DMS79 (cell line): ENCODE results near the gene BEX2.
"Not testable (repeated sequence)": the region's sequence is repeated elsewhere in the genome, so short reads cannot be mapped to it uniquely, and the experiment has no call there.

ENCODE experiments used
- DNase-seq: peaks from one replicate; lab custom pipeline; 2025; lab: John Stamatoyannopoulos, UW

Gene BEX2

DNA sequence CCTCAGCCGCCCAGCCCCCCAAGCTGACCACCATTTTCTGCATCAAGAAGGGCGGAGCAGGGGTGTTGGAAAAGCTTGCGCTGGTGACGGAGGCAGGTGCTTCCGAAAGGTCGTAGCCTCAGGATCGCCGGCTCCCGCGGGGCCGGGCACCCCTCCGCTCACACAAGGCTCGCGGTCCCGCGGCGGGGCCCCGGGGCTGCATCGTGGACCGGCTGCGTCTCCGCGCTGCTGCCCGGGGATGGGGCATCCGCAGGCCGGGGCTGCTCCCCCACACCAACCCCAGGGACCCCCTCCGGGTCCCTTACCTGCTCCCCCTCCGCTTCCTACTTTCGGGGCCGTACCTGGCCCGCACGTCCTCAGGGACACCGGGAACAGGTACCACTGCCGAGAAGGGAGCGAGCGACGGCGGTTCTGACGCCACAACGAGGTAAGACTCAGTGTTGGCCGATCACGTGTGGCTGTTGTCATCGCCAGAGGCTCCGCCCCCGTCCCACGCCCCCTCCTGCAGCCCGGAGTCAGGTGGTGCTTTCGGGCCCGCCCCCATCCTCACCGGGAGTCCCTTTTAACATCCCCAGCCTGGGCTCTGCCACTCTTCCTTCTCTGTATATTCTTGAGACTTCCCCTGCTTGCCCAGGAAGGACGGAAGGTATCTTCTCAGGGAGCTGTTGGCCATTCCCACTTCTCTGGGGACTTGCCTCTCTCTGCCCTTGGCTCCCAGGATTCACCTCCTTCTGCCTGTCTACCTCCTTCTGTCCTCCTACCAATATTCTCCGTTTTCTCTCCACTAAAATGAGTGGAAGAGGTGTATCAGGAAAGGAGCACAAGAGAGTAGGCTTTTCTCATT lies at the start of gene BEX2:
BEX2 (minus strand) TSS at position 436 of the 844 bp plus-strand sequence. CDS start 1,014 bp downstream, outside the sequence.
- DNase-seq = peak; percentile 77

DNA sequence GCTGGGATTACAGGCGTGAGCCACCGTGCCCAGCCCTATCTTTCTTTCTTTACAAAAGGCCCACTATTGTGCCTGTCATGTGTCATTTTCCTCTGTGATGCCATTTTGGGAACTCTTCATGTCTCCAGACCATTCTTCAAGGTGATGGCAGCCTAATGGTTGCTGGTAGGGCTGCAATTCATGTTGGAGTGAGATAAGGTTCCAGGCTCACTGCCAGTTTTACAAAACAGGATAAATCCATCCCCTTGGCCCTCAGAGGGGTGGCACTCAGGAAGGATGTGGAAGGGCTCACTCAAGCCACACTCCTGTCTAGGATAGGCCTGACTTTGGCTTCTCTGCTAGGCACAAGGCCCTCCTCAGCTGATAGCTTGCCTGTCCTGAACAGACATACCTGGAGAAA lies 49.3 kb upstream of the BEX2 start:
- no peak for DNase-seq

DNA sequence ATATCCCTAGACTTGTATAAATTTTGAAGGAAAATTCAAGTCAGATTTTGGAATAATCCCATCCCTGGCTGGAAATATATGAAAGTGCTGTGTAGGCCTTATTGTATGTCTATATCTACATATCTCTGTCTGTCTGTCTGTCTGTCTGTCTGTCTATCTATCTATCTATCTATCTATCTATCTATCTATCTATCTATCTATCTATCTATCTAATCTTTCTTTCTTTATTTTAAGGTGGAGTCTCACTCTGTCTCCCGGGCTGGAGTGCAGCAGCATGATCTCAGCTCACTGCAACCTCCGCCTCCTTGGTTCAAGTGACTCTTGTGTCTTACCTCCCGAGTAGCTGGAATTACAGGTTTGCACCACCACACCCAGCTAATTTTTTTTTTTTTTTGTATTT lies 48.8 kb upstream of the BEX2 start:
- DNase-seq = not testable (repeated sequence)

DNA sequence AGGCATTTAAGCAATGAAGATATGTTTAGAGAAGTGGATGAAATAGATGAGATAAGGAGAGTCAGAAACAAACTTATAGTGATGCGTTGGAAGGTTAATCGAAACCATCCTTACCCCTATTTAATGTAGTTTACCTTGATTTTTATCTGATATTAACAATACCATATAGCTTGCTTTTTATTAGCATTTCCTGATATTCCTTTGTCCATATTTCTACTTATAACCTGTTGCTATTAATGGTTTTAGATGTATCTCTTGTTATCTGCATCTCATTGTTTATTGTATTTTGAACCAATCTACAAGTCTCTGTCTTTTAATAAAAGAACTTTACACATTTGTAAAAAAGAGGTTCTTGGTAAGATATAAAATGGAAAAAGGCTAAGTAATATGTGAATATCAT lies 47.1 kb upstream of the BEX2 start:
- no peak for DNase-seq

DNA sequence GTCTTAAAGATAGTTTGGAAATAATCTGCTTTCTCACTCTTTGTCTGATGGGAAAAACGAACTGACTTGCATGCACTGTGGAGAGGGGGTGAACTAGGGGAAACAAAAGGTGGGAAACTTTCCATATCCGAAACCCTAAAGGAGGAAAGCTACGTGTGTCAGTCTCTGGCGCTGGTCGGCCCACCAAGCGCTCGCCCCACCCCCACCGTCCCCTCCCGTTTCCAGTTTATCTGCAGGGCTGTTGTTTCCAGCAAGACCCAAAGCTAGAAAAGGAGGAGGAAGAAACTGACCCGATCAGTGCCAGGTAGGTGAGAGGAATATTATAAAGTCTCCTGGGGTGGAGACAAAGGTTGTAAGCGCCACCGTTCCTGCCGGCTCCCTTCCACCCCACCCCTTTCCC lies 46.1 kb upstream of the BEX2 start:
- DNase-seq = no peak

DNA sequence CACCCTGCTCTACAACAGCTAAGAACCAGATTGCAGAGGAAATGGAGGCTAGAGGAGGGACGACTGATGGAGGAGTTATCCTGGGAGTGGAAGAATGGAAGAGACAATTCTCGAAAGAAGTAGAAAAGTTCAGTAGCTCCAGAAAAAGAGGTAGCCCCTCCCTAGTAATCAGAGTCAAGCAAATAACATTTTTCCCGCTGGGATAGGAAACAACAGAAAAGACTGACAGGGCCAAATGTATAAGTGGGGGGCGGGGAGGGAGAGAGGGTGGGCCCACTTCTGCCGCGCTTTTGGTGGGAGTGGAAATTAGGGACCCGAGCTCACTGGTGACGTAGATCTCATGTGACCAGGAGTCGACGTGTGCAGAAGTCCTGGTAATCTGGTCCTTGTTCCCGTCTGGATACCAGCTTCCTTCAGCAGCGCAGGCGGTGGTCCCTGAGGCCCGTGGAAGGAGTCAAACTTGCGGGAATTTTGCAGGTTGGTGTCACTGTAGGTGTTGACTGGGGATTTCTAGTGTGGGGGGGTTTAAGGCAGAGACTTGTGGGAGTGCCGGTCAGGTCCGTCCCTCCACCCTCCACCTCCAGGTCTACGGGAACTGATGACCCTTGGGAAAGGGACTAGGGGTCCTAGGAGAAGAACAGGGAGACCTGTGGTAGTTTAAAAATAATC lies 45.5 kb upstream of the BEX2 start, which contains the start of gene TCEAL9:
TCEAL9 (plus strand) TSS at position 377 of the 669 bp plus-strand sequence. CDS start 1,179 bp downstream, outside the sequence.
- peak; percentile 76 for DNase-seq

DNA sequence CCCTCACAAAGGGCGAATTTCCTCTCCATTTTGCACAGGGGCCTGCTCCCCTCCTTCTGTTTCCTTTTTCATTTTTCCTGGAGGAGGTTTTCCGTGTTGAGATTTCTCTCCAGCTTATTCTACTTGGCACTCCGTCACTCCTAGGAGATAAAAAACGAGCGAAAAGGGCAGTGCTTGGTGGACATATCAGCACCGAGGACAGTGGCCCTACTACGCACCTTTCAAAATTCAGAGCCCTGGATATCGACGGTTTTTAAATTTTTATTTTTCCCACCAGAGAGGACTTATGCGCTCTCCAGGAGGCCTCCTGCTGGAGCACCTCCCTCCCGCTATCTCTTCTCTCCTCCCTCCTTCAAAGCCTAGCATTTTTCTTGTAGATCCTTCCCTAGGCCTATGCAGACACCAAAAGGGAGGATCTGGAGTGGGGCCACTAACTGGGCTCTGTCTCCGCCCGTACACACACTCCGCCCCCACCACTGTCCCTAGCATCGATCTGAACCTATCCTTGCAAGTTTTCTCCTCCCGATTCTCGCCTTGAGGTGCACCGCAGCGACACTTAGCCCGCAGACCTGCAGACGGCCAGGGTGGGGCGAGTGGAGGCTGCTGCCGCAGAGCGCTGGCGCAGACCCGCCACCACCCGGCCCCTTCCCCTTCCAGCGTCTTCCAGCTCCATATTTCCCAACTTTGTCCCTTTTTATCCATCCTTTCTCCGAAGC lies 37.0 kb upstream of the BEX2 start:
- no peak for DNase-seq

DNA sequence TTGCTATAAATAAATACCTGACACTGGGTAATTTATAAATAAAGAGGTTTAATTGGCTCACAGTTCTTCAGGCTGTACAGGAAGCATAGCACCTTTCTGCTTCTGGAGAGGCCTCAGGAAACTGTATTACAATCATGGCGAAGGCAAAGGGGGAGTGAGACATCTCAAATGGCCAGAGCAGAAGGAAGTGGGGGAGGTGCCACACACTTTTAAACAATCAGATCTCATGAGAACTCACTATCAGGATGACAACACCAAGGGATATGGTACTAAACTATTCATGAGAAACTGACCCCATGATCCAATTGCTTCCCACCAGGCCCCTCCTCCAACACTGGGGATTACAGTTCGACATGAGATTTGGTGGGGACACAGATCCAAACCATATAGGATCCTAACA lies 33.8 kb upstream of the BEX2 start:
- no peak for DNase-seq

DNA sequence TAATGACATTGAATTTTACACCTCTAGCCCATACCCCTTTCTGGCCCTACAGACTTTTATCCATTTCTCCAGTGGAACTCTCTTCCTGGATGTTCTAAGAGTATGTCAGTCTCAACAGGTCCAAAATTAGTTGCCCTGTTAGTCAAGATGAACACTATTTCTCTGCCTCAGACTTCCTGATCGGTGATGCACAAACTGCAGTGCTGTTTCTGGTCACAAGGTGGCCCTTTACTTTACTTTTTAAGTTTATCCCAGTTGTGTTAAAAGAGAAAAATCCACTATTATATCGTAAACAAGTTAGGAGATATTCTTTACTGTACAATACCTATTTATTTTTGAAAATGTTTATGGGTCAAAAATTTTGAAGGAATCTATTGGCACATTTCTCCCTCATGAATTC lies 32.3 kb upstream of the BEX2 start:
- DNase-seq = no peak

DNA sequence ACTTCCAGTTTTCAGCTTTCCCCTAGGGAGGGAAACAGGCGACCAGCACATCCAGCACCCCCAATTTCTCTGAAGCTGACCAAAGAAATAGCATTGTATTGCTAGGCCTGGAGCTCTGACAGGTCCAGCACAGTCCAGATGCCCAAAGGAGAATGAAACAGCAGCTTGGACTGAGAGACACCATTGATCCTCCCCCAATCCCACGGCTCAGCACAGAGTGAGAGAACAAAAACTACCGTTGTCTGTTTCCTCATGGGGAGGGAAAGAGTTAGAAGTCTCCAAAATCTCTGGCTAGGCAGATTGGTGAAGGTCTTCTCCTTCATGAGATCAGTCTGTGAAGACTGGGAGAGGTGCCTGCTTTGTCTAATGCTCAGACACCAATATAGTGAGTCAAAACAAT lies 27.9 kb upstream of the BEX2 start:
- DNase-seq = no peak

DNA sequence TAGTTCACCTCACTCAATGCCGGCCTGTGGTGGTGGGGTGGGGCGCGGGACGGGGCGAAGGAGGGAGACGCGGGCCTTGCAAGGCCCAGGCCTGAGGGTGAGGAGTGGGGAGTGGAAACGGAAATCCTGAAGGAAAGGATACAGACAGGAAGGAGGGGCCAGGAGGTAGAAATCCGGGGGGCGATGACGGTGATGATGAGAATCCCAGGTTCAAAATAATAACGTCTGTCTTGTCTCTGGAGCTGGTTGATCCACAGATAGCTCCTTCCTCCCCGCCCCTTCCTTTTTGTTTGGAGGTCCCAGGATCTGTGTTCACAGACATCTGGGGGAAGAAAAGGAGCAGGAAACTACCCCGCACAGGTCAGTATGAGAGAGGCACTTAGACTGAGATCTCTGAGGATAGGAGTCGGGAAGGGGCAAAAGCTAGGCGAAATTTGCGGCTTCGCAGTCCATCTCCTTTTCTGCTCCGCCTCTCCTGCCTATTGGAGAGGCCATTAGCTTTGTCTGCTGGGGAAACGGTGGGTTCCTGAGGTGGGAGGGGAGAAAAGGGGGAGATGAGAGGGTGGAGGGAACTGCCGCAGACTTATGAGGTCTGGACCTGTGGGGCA lies 20.0 kb upstream of the BEX2 start:
- DNase-seq = no peak

DNA sequence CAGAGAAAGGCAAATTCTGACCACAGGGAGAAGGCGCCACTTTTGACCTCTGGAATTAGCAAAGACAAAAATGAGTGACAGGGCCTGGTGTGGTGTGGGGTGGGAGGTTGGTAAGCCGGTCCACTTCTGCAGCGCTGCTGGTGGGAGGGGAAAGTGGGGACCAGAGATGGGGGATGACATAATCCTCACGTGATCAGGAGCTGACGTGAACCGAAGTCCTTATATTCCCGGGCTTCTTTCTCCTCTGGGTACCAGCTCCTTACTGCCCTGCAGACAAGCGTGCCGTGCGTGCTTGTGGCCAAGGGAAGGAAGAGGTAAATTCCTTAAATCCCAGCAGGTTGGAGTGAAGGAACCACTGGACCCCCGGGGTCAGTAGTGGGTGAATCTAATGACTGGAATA lies 19.2 kb upstream of the BEX2 start, which contains the start of gene TCEAL7:
TCEAL7 (plus strand) TSS at position 249 of the 400 bp plus-strand sequence. CDS start 1,165 bp downstream, outside the sequence.
- no peak for DNase-seq

DNA sequence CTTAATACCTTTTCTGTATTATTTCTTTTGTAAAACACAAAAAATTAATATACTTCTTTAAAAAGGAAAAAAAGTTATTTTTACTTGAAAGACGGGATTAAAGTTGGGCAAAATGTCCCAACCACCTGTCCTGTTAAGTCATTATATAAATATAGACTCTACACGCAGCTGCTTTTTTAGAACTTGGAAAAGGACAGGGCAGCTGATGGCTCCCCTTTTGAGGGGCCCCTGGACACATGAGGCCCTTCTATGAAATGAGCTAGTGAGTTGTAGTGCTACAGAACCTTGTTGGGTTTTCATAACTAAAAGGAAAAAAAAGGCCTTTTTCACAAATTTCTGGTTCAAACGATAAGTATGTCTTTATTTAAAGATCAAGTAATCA lies 600 bp upstream of the BEX2 start:
- DNase-seq = no peak

DNA sequence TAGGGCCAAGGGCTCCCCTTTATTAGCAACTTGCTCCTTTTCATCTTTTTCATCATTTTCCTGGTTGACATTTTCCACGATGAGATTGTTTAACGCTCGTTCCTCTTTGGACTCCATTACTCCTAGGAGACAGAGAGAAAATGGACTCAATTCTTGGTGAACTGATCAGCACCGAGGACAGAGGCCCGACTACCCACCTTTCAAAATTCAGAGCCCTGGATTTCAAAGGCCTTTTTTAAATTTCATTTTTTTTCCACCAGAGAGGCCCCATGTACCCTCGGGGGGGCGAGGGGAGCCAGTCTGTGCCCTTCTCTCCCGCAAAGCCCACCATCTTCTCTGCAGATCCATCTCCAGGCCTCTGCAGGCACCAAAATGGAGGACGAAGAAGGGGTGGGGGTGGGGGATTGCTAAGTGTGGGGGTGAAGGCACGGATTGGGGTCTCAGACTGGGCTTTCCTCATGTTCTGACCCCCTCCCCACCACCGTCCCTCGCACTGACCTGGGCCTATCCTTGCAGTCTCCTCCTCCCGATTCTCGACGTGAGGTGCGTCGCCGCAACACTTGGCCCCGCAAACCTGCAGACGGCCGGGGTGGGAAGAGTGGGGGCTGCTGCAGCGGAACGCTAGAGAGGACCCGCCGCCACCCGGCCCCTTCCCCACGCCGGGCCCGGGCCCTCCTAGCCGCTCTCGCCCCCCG lies 783 bp downstream of the BEX2 start:
- peak; percentile 63 for DNase-seq

DNA sequence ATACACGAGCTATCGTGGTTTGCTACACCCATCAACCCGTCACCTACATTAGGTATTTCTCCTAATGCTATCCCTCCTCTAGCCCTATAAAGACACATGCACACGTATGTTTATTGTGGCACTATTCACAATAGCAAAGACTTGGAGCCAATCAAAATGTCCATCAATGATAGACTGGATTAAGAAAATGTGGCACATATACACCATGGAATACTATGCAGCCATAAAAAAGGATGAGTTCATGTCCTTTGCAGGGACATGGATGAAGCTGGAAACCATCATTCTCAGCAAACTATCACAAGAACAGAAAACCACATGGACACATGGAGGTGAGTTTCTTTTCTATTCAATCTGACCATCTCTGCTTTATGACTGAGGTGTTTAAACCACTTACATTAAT lies 5.1 kb downstream of the BEX2 start:
- not testable (repeated sequence) for DNase-seq

DNA sequence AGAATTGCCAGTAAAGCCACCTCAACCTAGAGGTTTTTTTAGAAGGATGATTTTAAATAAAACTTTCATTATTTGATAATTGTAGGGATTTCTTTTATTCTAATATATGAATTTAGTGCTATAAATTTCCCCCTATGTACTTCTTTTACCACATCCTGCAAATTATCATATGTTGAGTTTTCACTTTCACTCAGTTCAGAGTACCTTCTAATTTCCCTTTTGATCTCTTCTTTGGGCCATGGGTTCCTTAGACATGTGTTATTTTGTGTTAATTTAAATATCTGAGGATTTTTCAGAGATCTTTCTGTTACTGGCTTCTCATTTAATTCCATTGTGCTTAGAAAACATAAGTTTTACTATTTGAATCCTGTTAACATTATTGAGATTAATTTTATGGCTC lies 6.1 kb downstream of the BEX2 start:
- DNase-seq = no peak

DNA sequence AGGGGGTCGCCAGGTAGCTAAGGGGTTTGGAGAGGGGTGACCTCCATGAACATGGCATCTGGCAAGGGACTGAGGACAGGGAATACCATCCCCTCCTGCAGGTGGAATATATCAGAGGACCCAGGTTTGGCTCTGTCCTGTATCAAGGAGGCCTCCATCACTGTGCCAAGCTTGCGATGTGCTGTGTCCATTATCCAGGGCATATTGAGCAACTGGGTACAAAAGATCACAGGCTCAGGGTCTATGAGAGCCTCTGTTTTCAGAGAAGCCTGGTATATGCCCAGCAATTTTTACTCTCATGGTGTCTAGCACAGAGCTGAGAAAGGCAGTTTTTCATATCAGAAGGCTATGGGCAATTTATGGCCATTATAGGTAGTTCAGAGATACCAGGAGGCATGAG lies 17.7 kb downstream of the BEX2 start:
- no peak for DNase-seq

DNA sequence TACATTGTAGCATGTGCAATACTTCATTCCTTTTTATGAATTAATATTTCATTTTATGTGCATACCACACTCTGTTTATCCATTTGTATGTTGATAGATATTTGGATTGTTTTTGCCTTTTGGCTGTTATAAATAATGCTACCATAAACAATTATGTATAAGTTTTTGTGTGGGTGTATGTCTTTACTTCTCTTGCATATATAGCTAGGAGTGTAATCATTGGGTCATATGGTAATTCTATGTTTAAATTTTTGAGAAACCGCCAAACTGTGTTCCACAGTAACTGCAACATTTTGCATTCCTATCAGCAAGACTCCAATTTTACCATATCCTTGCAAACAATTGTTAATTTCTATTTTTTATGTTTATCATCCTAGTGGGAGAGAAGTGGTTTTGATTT lies 31.2 kb downstream of the BEX2 start:
- DNase-seq = no peak

DNA sequence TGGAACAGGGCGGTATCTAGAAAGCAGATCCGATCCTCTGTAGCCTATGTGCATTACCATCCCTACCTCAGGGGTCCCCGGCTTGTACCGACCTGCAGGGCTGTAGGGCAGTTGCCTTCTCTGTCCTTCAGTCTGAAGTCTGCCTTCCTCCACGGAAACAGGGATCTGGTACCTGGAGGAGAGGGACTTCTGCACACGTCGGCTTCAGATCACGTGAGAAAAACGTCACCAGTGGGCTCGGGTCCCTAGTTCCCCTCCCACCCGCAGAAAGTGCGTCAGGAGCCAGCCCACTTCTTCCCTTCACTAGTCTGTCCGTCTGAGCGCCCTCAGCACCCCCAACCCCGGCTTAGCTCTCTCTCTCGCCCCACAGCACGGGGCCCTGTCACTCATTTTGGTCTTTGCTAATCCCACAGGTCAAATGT lies 34.2 kb downstream of the BEX2 start, which contains the start of gene TCEAL5:
TCEAL5 (minus strand) TSS at position 170 of the 422 bp plus-strand sequence. CDS start 2,187 bp downstream, outside the sequence.
- peak; percentile 55 for DNase-seq

DNA sequence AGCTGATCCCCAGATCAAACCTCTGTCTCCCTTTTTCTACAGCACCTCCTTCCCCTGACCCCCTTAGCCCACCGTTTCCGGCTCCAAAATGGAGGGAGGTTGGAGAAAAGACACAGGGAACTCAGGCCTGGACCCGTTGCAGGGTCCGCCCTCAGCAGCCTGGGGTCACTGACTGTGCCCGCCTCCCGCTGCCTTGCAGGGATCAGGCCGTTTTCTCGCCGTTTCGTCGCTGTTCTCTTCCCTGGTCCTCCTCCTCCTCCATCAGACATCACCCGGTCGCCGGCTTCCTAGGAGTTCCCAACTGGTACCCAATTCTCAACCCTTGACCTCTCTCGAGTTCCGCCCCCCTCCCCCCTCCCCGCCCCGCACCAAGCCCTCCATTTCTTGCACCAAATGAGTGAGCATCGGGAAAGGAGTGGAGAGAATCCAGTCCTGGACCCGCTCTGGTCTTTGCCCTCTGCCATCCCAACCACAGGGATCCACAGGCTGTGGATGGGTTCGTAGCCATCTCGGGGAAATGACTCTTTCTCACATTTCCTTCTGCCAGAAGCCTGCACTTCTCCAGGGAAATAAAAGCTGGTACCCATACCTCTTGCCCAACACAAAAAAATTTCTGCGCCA lies 34.7 kb downstream of the BEX2 start:
- DNase-seq = peak; percentile 18

DNA sequence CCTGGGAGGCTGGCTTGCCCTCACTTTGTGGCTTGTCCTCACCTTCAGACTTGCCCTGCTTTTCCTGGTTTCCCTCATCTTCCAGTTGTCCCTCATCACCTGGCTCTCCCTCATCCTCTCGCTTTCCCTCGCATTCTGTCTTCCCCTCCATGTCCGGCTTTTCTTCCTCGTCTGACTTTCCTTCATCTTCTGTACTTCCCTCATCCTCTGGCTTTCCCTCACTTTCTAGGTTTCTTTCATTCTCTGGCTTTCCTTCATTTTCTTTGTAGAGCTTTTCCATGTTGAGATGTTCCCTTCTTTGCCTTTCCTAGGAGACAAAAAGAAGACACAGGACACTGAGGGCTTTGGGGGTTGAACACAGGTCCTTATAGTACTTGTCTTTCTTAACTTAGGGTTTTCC lies 36.5 kb downstream of the BEX2 start:
- DNase-seq = no peak
